HepG2 (cell line): ENCODE measurements around the gene CREG1. TPM values are rescaled to one million over a fixed set of nuclear protein-coding genes. Genes with fewer than 3 reads are reported as not detected.

Experiments used
- ATAC-seq: fragments of 200-7000 bp; cut with Tn5 transposase; 3 replicates; pipeline ENCODE4 v1.9.1; 2020; ENCODE audit warnings: mild to moderate bottlenecking, moderate library complexity
- BruUV-seq: library from RNA; stranded (reverse); fragments of 400-500 nt; replicated peaks from 2 replicates; lab custom pipeline; 2021; lab: Mats Ljungman, UMichigan
- CTCF ChIA-PET: fragments of 300-600 bp; formaldehyde crosslinking; extraction: SDS; loops from one replicate; lab custom pipeline; 2021; ENCODE audit warnings: low total read pairs, inconsistent platforms, low intra/inter-chr PET ratio; lab: Yijun Ruan, JAX
- POLR2A ChIA-PET: fragments of 350-600 bp; sonication (Branson Sonifier 250); formaldehyde crosslinking; loops from one replicate; lab custom pipeline; 2020; ENCODE audit warnings: antibody characterized with exemption, inconsistent platforms; lab: Yijun Ruan, JAX
- DNase-seq: peaks from one replicate; pipeline ENCODE4 v3.0.0-alpha.2; 2015; ENCODE audit warnings: low spot score
- FAIRE-seq: peaks from 3 replicates; lab custom pipeline; 2011; peaks lifted over from hg19 to GRCh38; lab: Jason Lieb, UNC
- H2AFZ ChIP-seq: one replicate; pipeline ENCODE4 v1.6.1; 2011; ENCODE audit warnings: low read length, inconsistent platforms
- H3K27ac ChIP-seq: fragments of 300-600 bp; 3 replicates; pipeline ENCODE4 v1.8.0; 2011; ENCODE audit warnings: mixed run types, mild to moderate bottlenecking, mixed read lengths, low read length, inconsistent platforms; ENCODE audit not compliant: insufficient read depth; ENCODE audit errors: extremely low read length
- H3K27me3 ChIP-seq, 2 experiments: fragments of 200-600 bp in 1 of 2; 2 replicates in 1 of 2; 3 replicates in 1 of 2; pipeline versions ENCODE4 v1.6.0 to v1.8.0; 2011; ENCODE audit warnings: low read length in 2 of 2, mild to moderate bottlenecking in 2 of 2, moderate library complexity in 2 of 2, inconsistent platforms in 1 of 2; ENCODE audit not compliant: insufficient read depth in 2 of 2, control insufficient read depth in 1 of 2
- H3K36me3 ChIP-seq, 2 experiments: fragments of 200-600 bp in 1 of 2; replicated peaks in 1 of 2; 2 replicates in 1 of 2; 3 replicates in 1 of 2; pipeline versions ENCODE4 v1.5.1 to v1.8.0; 2011; ENCODE audit warnings: low read length in 2 of 2, inconsistent platforms in 1 of 2; ENCODE audit not compliant: insufficient read depth in 2 of 2, control insufficient read depth in 1 of 2
- H3K4me1 ChIP-seq: 2 replicates; pipeline ENCODE4 v1.5.1; 2012; ENCODE audit warnings: low read length, inconsistent platforms; ENCODE audit not compliant: insufficient read depth
- H3K4me2 ChIP-seq: 2 replicates; pipeline ENCODE4 v1.6.0; 2011; ENCODE audit warnings: low read depth, low read length, inconsistent platforms
- H3K4me3 ChIP-seq, 3 experiments: fragments of 200-600 bp in 1 of 3; sonication (generic), shearing (Covaris generic) in 1 of 3; replicated peaks in 1 of 3; 2 replicates each; pipeline ENCODE4 v1.5.1; 2011 to 2016; ENCODE audit warnings: low read length in 3 of 3, inconsistent platforms in 2 of 3, low read depth in 2 of 3, mild to moderate bottlenecking in 2 of 3, control low read depth in 1 of 3, mixed read lengths in 1 of 3; ENCODE audit not compliant: insufficient read depth in 1 of 3
- H3K79me2 ChIP-seq: one replicate; pipeline ENCODE4 v1.6.1; 2011; ENCODE audit warnings: low read length, inconsistent platforms; ENCODE audit not compliant: insufficient read depth
- H3K9ac ChIP-seq: 2 replicates; pipeline ENCODE4 v1.6.0; 2011; ENCODE audit warnings: mild to moderate bottlenecking, low read depth, low read length, inconsistent platforms; ENCODE audit not compliant: insufficient read depth
- H3K9me3 ChIP-seq: 2 replicates; pipeline ENCODE4 v1.5.1; 2012; ENCODE audit warnings: mild to moderate bottlenecking, low read length
- H4K20me1 ChIP-seq: 2 replicates; pipeline ENCODE4 v1.6.0; 2011; ENCODE audit warnings: inconsistent platforms, mild to moderate bottlenecking, low read length, moderate library complexity; ENCODE audit not compliant: insufficient read depth
- ATF1 ChIP-seq: IDR thresholded peaks from 2 replicates; pipeline ENCODE4 v1.6.1; 2016; ENCODE audit warnings: mild to moderate bottlenecking, control low read depth
- CBFB ChIP-seq: sonication (generic); formaldehyde crosslinking; IDR thresholded peaks from 2 replicates; pipeline ENCODE4 v1.4.0; 2020; ENCODE audit warnings: missing genetic modification reagents
- FOXA1 ChIP-seq, 2 experiments: fragments of 450-650 bp in 1 of 2; sonication (generic) in 1 of 2; formaldehyde crosslinking in 1 of 2; IDR thresholded peaks; 2 replicates each; pipeline versions ENCODE4 v1.4.0 to v1.6.1; 2016 to 2020; ENCODE audit warnings: missing genetic modification reagents in 1 of 2
- FOXP1 ChIP-seq, 2 experiments: fragments of 450-650 bp in 1 of 2; IDR thresholded peaks; 2 replicates each; pipeline ENCODE4 v1.6.1; 2017 to 2018; ENCODE audit warnings: antibody characterized with exemption in 1 of 2
- GATAD2A ChIP-seq: IDR thresholded peaks from 2 replicates; pipeline ENCODE4 v1.6.1; 2016
- HMG20A ChIP-seq: IDR thresholded peaks from 2 replicates; pipeline ENCODE4 v1.6.1; 2016; ENCODE audit warnings: borderline replicate concordance
- SMYD3 ChIP-seq: sonication (generic); formaldehyde crosslinking; IDR thresholded peaks from 2 replicates; pipeline ENCODE4 v1.8.1; 2023; ENCODE audit warnings: mild to moderate bottlenecking, missing genetic modification reagents
- ZNF12 ChIP-seq: sonication (generic); formaldehyde crosslinking; IDR thresholded peaks from 2 replicates; pipeline ENCODE4 v1.5.0; 2020; ENCODE audit warnings: missing genetic modification reagents
- ZNF382 ChIP-seq: sonication (generic); formaldehyde crosslinking; IDR thresholded peaks from 2 replicates; pipeline ENCODE4 v1.5.0; 2020; ENCODE audit warnings: missing genetic modification reagents, mild to moderate bottlenecking, borderline replicate concordance
- ZNF432 ChIP-seq: sonication (generic); formaldehyde crosslinking; IDR thresholded peaks from 2 replicates; pipeline ENCODE4 v1.5.0; 2020; ENCODE audit warnings: missing genetic modification reagents, mild to moderate bottlenecking, borderline replicate concordance
- WGBS: methylation state at CpG from one replicate; pipeline ENCODE4 v1.1.6; 2017; ENCODE audit warnings: low lambda C conversion rate; 5-methylcytosine and 5-hydroxymethylcytosine counted together
- in situ Hi-C: cut with HindIII; loops from 2 replicates; pipeline ENCODE4 v1.10.0; 2017; ENCODE audit warnings: low pct_unique_long_range_greater_than_20kb; ENCODE audit not compliant: extremely low pct_ligation_motif_present
- intact Hi-C: fragments of 100-400 bp; cut with micrococcal nuclease; formaldehyde crosslinking; loops from one replicate; pipeline ENCODE4 v1.10.0; 2022; ENCODE audit not compliant: unreplicated experiment
- polyA plus RNA-seq, 8 experiments: library from polyadenylated mRNA; depleted of rRNA in 3 of 8; stranded (reverse) in 7 of 8; unstranded in 1 of 8; fragments of >200 nt; fragmentation: Illumina TruSeq in 4 of 8; extraction: Trizol in 4 of 8; gene quantifications; 2 replicates each; pipeline versions ENCODE4 v1.2.1 to v1.2.3, GENCODE V29; 2011 to 2016; ENCODE audit warnings: low read depth in 4 of 8, missing spikeins in 1 of 8, mixed read lengths in 1 of 8; ENCODE audit not compliant: insufficient read depth in 1 of 8
- total RNA-seq, 5 experiments: library from RNA; depleted of rRNA; stranded (reverse); fragments of >200 nt; fragmentation: Illumina TruSeq; extraction: Trizol; gene quantifications; 2 replicates each; pipeline ENCODE4 v1.2.3, GENCODE V29; 2016; ENCODE audit warnings: low read depth in 1 of 5
- TF ChIP-seq, protein P1 (sequence below): sonication (generic); formaldehyde crosslinking; IDR thresholded peaks from 2 replicates; pipeline ENCODE4 v1.8.1; 2022; ENCODE audit warnings: mild to moderate bottlenecking, missing genetic modification reagents

The CREG1 gene
- total and polyA plus RNA-seq, 2 of the 13 experiments (the other 11 are each of a cell fraction or from before 2014, with no cell fraction given): 31.3 to 33.5 TPM

GRCh38 chr1:167542109-167543032 lies 11.2 kb downstream of the CREG1 start:
- in situ Hi-C loops (loop anchor here (25.0 kb wide), 1 partner anchor 280 kb away; no protein-coding TSS in a partner anchor), intact Hi-C loops (no loop called here)
- CTCF ChIA-PET: no interaction called here
- Histone ChIP-seq H3K79me2 (no peaks in the 10 kb centered on the region), H3K4me2 (no peak overlapping the region), H2AFZ (no peak overlapping the region), H3K9ac (no peak overlapping the region), H3K27ac (no peak overlapping the region), H4K20me1 (no peaks in the 10 kb centered on the region), H3K36me3 (0 out of 5 replicates have a peak, but pooled peaks cover 2 to 4% of the 10 kb centered on the region in 2 experiments), H3K4me3 (no peak overlapping the region), H3K9me3 (no peaks in the 10 kb centered on the region), H3K4me1 (peaks cover 27% of the 10 kb centered on the region), H3K27me3 (no peaks in the 10 kb centered on the region)
- TF ChIP-seq SMYD3 (CRISPR knock-in tag) (no peak), ZNF432 (CRISPR knock-in tag) (no peak), ATF1 (CRISPR knock-in tag) (no peak), CBFB (no peak)
- ATAC-seq: no peak
- 83% methylated on average over 12 of the region's 12 CpGs for WGBS
- DNase-seq: peak; percentile 27
- POLR2A ChIA-PET: no interaction called here
- no peak for FAIRE-seq
- BruUV-seq: no TSS peak

DNA sequence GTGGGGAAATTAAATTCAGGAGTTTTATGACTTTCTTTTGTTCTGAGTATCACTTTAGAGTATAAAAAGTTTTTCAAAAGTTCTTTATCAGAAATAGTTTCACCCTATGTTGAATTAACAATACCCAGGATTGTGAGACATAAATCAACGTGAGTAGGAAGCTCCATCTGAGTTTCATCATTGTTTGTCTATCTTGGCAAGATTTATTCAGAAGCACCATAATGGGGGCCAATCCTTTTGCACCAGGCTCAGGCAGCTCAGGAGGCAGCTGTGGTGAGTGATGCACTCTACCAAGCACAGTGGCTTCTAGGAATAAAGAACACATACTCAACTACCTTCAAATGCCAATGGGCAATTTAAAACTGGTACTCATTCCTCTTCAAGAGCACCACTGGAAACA lies 12.0 kb downstream of the CREG1 start:
- H2AFZ ChIP-seq: no peak overlapping the region
- H4K20me1 ChIP-seq: no peaks in the 10 kb centered on the region
- ATAC-seq (no peak), DNase-seq (no peak), FAIRE-seq (no peak)
- peaks cover 27% of the 10 kb centered on the region for H3K4me1 ChIP-seq
- H3K9ac ChIP-seq: no peak overlapping the region
- no peaks in the 10 kb centered on the region for H3K79me2 ChIP-seq
- CTCF ChIA-PET: no interaction called here
- intact Hi-C loops: no loop called here
- WGBS: 0% methylated on average over 1 of the region's 1 CpG
- TF ChIP-seq GATAD2A (CRISPR knock-in tag): no peak
- no peak for TF ChIP-seq ZNF382
- no peak for TF ChIP-seq ZNF12 (CRISPR knock-in tag)
- TF ChIP-seq, protein P1, sequence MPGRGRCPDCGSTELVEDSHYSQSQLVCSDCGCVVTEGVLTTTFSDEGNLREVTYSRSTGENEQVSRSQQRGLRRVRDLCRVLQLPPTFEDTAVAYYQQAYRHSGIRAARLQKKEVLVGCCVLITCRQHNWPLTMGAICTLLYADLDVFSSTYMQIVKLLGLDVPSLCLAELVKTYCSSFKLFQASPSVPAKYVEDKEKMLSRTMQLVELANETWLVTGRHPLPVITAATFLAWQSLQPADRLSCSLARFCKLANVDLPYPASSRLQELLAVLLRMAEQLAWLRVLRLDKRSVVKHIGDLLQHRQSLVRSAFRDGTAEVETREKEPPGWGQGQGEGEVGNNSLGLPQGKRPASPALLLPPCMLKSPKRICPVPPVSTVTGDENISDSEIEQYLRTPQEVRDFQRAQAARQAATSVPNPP: no peak
- no peak for TF ChIP-seq HMG20A
- TF ChIP-seq FOXP1 (IDR thresholded peaks at IDR 0.05): no peak
- no peak for TF ChIP-seq FOXP1 (CRISPR knock-in tag; IDR thresholded peaks at IDR 0.05)
- TF ChIP-seq FOXA1 (IDR thresholded peaks at IDR 0.05): no peak
- TF ChIP-seq FOXA1 (CRISPR knock-in tag; IDR thresholded peaks at IDR 0.05): no peak
- no peaks in the 10 kb centered on the region for H3K9me3 ChIP-seq
- no peak overlapping the region for H3K4me3 ChIP-seq
- POLR2A ChIA-PET: no interaction called here
- H3K27me3 ChIP-seq: no peaks in the 10 kb centered on the region
- no peak overlapping the region for H3K4me2 ChIP-seq
- H3K36me3 ChIP-seq: 0 out of 5 replicates have a peak, but pooled peaks cover 2 to 4% of the 10 kb centered on the region in 2 experiments
- no peak overlapping the region for H3K27ac ChIP-seq
- in situ Hi-C loops: loop anchor here (25.0 kb wide), 1 partner anchor 279 kb away; no protein-coding TSS in a partner anchor
- no TSS peak for BruUV-seq
